ENCODE measurements around the gene PIK3AP1.
"Not testable (repeated sequence)": the region's sequence is repeated elsewhere in the genome, so short reads cannot be mapped to it uniquely, and the experiment has no call there.

The PIK3AP1 gene

DNA sequence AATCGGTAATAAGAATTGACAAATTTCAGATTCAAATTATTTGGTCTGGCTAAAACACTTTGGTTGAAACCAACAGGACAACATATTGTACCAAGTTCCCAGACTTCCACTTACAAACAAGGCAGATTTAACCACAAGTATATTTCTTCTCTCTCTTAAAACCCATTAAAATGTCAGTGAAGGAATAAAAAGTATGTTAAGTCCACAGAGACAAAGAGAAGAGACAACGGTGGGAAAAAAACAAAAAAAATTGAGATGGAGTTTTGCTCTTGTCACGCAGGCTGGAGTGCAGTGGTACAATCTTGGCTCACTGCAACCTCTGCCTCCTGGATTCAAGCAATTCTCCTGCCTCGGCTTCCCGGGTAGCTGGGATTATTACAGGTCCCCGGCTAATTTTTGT lies 149.8 kb downstream of the PIK3AP1 start:
- DNase-seq: no peak

DNA sequence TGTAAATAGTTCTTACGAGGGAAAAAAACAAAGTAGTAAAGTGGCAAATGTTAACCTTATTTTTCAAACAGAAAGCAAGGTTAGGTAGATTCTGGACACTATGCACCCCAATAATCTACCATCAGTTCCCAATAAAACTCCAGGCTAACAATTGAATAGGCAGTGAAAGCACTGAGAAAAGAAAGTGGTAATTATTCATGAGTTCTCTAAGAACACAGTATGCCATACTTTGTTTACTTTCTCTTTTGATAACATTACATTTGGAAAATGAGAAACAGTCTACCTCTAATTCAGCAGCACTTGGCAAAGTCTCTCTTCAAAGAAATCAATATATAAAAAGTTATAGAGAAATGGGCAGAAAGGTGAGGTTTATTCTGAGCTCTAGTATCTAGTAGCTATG lies 151.9 kb downstream of the PIK3AP1 start:
- DNase-seq: no peak

DNA sequence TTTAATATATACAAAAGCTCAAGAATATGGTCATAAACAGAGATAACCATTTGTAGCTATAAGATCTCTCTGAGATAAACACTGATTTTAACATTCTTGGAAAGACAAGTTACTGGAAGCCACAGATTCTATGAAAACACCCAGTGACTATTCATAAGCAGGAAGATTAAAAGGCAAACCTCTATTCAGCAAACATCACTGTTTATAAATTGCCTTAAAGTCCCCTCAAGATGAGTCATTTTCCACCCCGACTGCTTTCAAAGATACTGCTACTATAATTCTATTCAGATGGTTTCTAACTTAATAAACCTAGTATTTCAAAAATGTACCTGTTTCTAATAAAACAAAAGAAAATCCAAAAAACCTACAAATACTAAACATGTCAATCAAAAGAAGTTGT lies 154.5 kb downstream of the PIK3AP1 start:
- no peak for DNase-seq

DNA sequence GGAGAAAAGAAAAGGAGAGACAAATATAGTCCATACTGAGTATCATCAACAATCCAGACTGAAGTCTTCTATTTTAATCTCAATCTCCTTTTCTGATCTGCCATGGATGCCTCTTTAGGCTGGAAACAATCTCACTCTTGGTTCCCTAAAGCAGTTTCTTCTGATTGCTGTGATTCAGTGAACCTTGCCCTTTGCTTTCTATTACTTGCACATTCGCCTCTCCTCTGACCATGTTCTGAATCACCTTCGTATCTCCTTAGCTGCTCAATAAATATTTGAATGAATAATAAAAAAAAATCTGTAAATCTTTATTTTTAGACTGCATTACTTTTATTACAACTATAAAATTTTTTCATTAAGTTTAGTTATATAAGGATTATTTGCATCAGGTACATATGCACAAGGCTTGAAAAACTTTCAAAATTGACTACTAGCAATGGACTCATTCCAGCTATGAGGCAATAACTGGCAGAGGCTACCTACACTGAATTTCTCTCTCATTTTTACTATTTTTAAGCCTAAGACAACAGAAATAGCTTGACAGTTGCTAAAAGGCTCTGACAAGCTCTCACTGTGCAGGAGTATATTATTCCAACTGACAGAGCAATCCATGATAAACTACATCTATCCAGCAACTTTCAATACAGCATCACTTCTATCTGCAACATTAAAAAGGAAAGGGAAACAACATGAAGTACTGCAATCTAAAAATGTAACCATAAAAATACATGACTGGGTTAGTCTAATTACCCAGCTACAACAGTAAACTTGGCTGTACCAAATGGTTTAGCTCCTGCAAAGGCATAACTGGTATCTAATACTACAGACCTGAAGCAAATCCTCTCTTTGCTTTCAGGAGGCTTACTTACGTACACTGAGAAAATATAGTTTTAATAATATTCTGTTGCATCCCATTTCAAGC lies 159.1 kb downstream of the PIK3AP1 start:
- no peak for DNase-seq

DNA sequence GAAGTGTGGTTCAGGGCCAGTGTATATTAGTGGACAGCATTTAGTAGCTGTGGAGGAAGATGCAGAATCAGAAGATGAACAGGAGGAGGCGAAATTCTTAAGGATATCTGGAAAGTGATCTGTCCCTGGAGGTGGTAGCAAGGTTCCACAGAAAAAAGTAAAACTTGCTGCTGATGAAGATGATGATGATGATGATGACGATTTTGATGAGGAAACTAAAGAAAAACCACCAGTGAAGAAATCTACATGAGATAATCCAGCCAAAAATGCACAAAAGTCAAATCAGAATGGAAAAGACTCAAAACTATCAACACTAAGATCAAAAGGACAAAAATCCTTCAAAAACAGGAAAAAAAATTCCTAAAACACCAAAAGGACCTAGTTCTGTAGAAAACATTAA lies 159.8 kb downstream of the PIK3AP1 start:
- no peak for DNase-seq

DNA sequence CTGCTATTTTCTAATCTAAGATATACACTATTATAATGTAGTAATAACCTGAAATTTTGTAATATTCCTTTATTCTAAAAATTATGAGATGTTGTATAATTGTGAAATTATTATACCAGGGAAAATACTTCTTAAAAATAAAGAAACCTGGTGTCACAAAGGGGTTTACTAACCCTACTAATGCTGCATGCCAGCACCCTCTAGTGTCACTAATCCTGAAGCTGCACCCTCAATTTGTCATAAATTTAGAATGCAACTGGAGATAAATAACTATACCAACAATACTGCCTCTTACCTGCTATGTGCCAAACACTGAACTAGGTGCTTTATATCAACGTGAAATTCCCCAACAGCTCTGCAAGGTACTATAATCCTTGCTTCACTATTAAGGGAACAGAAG lies 164.3 kb downstream of the PIK3AP1 start:
- DNase-seq: peak; percentile 11

DNA sequence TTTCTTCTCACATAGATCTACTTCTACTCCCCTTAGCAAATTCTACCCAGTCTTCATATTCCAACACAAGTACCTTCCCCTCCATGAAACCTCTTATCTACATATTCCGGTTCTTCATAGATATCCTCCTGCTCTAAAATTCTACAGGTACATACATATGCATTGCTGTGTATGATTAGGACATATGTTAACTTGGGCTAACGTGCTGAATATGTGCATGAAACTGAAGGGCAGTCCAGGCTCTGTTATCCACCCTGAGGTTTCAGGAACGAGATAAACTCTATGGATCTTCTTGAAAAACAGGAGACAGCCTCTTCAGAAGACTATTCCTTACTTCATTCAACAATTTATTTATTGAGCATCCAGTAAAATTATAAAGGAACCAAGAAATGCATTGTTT lies 165.0 kb downstream of the PIK3AP1 start:
- no peak for DNase-seq

DNA sequence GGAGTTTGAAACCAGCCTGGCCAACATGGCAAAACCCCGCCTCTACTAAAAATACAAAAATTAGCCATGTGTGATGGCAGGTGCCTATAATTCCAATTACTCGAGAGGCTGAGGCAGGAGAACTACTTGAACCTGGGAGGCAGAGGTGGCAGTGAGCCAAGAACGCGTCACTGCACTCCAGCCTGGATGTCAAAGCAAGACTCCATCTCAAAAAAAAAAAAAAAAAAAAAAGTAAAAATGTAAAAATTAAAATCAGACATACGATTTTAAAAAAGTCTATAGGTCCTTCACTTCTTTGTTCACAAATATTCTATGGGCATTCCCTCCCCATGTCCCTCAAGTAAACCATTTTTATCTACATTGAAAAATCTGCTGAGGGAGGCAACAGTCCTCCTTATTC lies 171.7 kb downstream of the PIK3AP1 start:
- no peak for DNase-seq

DNA sequence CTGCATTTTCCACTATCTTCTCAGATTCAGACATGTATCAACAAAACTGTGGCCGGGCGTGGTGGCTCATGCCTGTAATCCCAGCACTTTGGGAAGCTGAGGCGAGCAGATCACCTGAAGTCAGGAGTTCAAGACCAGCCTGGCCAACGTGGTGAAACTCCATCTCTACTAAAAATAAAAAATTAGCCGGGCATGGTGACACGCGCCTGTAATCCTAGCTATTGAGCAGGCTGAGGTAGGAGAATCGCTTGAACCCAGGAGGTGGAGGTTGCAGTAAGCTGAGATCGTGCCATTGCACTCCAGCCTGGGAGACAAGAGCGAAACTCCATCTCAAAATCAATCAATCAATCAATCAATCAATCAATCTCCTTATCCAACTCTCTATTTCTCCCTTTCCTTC lies 174.8 kb downstream of the PIK3AP1 start:
- not testable (repeated sequence) for DNase-seq
